BLaER1 treated with 17β-estradiol and CSF1 and Interleukin-3, amounts not matched to agents 10 nM and 100 nM (cell line): ENCODE data around the gene CDH19.
"Not testable (repeated sequence)": the region's sequence is repeated elsewhere in the genome, so short reads cannot be mapped to it uniquely, and the experiment has no call there.

Source experiments
- H3K27ac ChIP-seq, 11 experiments: shearing (Covaris generic); formaldehyde crosslinking; 2 replicates each; pipeline ENCODE4 v1.8.1; 2022
- H3K27me3 ChIP-seq, 11 experiments: shearing (Covaris generic); formaldehyde crosslinking; 2 replicates each; pipeline ENCODE4 v1.8.1; 2022
- H3K36me3 ChIP-seq, 11 experiments: shearing (Covaris generic); formaldehyde crosslinking; 2 replicates each; pipeline ENCODE4 v1.8.1; 2022
- H3K4me1 ChIP-seq, 10 experiments: shearing (Covaris generic); formaldehyde crosslinking; 2 replicates each; pipeline ENCODE4 v1.8.1; 2022
- H3K4me2 ChIP-seq, 11 experiments: shearing (Covaris generic); formaldehyde crosslinking; 2 replicates each; pipeline ENCODE4 v1.8.1; 2022
- H3K4me3 ChIP-seq, 10 experiments: shearing (Covaris generic); formaldehyde crosslinking; 2 replicates each; pipeline ENCODE4 v1.8.1; 2022
- H3K9ac ChIP-seq, 11 experiments: shearing (Covaris generic); formaldehyde crosslinking; 2 replicates each; pipeline ENCODE4 v1.8.1; 2022
- H3K9me3 ChIP-seq, 11 experiments: shearing (Covaris generic); formaldehyde crosslinking; replicated peaks in 1 of 11; 2 replicates each; pipeline ENCODE4 v1.8.1; 2022
- H4K20me1 ChIP-seq, 11 experiments: shearing (Covaris generic); formaldehyde crosslinking; 2 replicates each; pipeline ENCODE4 v1.8.1; 2022
- Cebpa-rat ChIP-seq, 11 experiments: shearing (Covaris generic); IDR thresholded peaks; 2 replicates each; pipeline ENCODE4 v1.8.1; 2022

Gene CDH19

DNA sequence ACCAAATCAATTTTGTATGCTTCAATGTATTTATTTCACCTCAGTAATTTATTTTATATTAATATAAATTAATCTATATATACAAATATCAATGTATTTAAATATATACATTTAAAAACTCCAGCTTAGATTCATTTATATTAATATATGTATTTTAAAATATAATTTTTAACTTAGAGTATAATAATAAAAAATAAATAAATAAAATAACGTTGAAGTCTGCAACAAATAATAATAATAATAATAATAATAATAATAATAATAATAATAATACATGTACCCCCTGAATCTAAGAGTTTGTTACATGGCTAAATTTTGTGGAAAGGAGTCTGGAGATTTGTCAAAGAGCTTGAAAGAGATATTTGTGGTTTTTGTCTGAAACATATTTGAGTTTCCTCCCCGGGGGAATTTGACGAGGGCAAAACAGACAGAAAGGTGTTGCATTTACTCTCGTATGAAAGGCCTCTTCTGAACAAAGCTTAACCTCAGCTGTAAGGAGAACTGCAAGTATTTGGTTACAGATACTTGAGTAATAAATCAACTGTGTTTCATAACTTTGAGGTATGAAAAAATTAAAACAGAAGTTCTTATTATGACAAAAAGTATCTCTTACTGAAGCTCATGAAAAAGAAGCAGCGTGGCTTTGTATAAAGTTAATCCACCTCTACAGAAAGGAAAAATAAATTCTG lies 93.4 kb downstream of the CDH19 start:
- Histone ChIP-seq H3K36me3 (no peaks in the 10 kb centered on the region), H3K27me3 (no peaks in the 10 kb centered on the region), H3K4me3 (no peak overlapping the region), H3K4me2 (peak overlapping the region in 4 of 11 experiments; percentile 3 to 60 (median 50); a peak in 7 of 22 replicates), H3K27ac (peak overlapping the region in 3 of 11 experiments; percentile 54 to 72 (median 65); a peak in 9 of 22 replicates), H3K9ac (no peak overlapping the region), H3K9me3 (no peaks in the 10 kb centered on the region), H3K4me1 (peaks cover 0 to 28% (median 8%) of the 10 kb centered on the region in 10 experiments; a peak in 11 of 20 replicates), H4K20me1 (no peaks in the 10 kb centered on the region)
- TF ChIP-seq Cebpa-rat (IDR thresholded peaks at IDR 0.05): no peak

DNA sequence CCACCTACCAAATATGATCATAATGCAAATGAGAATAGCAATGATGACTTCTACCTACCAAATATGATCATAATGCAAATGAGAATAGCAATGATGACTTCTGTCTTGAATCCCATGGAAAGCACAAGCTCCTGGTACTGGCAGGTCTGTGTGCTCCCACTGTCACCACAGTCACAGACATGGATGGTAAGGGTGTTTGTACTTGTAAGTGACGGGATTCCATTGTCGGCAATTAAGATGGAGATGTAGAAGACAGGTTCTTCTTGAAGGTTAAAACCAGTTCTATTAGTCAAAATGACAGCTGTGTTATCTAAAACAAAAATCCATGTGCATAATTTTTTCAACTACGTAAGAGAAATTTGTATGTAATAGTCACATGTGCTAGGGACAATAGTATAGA lies 95.0 kb downstream of the CDH19 start:
- no peak for TF ChIP-seq Cebpa-rat (IDR thresholded peaks at IDR 0.05)
- no peak overlapping the region for H3K9ac ChIP-seq
- peaks cover 0 to 28% (median 8%) of the 10 kb centered on the region in 10 experiments; a peak in 11 of 20 replicates for H3K4me1 ChIP-seq
- no peaks in the 10 kb centered on the region for H3K9me3 ChIP-seq
- no peak overlapping the region for H3K4me2 ChIP-seq
- no peaks in the 10 kb centered on the region for H4K20me1 ChIP-seq
- H3K27me3 ChIP-seq: no peaks in the 10 kb centered on the region
- H3K4me3 ChIP-seq: no peak overlapping the region
- no peaks in the 10 kb centered on the region for H3K36me3 ChIP-seq
- H3K27ac ChIP-seq: no peak overlapping the region

DNA sequence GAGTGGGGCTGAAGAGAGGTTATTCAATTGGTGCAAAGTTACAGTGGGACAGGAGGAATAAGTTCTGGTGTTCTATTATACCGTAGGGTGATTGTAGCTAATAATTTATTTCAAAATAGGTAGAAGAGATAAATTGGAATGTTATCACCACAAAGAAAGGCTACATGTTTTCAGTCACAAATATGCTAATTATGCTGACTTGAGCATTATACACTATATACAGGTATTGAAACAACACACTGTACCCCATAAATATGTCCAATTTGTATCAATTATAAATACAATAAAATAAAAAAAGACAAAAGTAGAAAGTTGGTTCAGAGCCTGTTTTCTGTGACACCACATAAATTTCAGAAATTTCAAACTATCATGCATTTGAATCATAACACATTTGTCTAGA lies 97.7 kb downstream of the CDH19 start:
- Histone ChIP-seq H3K4me2 (no peak overlapping the region), H3K36me3 (no peaks in the 10 kb centered on the region), H3K27me3 (no peaks in the 10 kb centered on the region), H3K9me3 (no peaks in the 10 kb centered on the region), H3K27ac (no peak overlapping the region), H4K20me1 (no peaks in the 10 kb centered on the region), H3K4me1 (peaks cover 0 to 7% (median 2%) of the 10 kb centered on the region in 10 experiments; a peak in 7 of 20 replicates), H3K4me3 (no peak overlapping the region), H3K9ac (no peak overlapping the region)
- TF ChIP-seq Cebpa-rat (IDR thresholded peaks at IDR 0.05): no peak

- TF ChIP-seq Cebpa-rat (IDR thresholded peaks at IDR 0.05): no peak
- no peaks in the 10 kb centered on the region for H3K27me3 ChIP-seq
- no peaks in the 10 kb centered on the region for H3K36me3 ChIP-seq
- no peaks in the 10 kb centered on the region for H3K4me1 ChIP-seq
- no peak overlapping the region for H3K4me3 ChIP-seq
- no peaks in the 10 kb centered on the region for H4K20me1 ChIP-seq
- no peaks in the 10 kb centered on the region for H3K9me3 ChIP-seq
- no peak overlapping the region for H3K9ac ChIP-seq
- no peak overlapping the region for H3K27ac ChIP-seq
- no peak overlapping the region for H3K4me2 ChIP-seq
Observed at GRCh38 chr18:66497351-66497750, 106.5 kb downstream of the CDH19 start.

DNA sequence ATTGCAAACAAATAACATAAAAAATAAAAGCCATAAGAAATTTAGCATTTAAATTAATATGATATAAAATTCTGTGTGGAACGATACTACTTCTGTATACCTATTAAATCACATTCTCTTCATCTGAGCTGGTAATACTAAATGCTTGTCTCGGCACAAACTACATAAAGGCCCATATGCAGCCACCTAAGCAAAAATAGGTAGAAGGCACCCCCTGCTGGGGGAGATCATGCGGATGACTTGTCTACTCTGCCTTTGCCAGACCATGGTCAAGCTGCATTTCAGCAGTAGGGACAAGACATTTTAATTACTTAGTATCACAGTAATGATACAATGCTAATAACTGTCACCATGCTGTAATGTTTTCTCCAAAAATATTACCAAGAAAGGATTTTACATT lies 108.0 kb downstream of the CDH19 start:
- no peak overlapping the region for H3K9ac ChIP-seq
- H3K4me3 ChIP-seq: no peak overlapping the region
- no peaks in the 10 kb centered on the region for H3K4me1 ChIP-seq
- no peaks in the 10 kb centered on the region for H4K20me1 ChIP-seq
- TF ChIP-seq Cebpa-rat (IDR thresholded peaks at IDR 0.05): no peak
- H3K27me3 ChIP-seq: no peaks in the 10 kb centered on the region
- H3K36me3 ChIP-seq: no peaks in the 10 kb centered on the region
- H3K27ac ChIP-seq: no peak overlapping the region
- H3K4me2 ChIP-seq: no peak overlapping the region
- no peaks in the 10 kb centered on the region for H3K9me3 ChIP-seq

DNA sequence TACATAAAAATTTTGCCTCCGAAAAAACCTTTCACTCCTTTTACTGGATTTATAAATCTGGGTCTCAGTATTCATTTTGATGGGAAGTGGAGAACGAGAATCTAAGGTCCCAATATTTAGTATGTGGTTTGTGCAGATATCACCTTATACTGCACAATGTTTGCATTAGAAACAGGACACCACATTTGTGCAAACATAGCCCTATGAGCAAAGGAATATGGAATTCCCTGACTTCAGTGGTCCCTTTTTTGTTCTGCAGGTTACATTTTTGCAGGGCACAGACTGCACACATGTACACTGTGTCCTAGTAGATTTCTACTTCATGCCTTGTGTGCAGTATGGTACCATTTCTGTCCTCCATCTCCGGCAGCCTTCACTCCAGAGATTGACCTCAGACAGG lies 130.0 kb downstream of the CDH19 start:
- H3K4me2 ChIP-seq: no peak overlapping the region
- H3K27me3 ChIP-seq: no peaks in the 10 kb centered on the region
- no peaks in the 10 kb centered on the region for H3K4me1 ChIP-seq
- H3K4me3 ChIP-seq: no peak overlapping the region
- no peak overlapping the region for H3K9ac ChIP-seq
- H3K9me3 ChIP-seq: no peaks in the 10 kb centered on the region
- no peak for TF ChIP-seq Cebpa-rat (IDR thresholded peaks at IDR 0.05)
- no peaks in the 10 kb centered on the region for H4K20me1 ChIP-seq
- no peak overlapping the region for H3K27ac ChIP-seq
- H3K36me3 ChIP-seq: no peaks in the 10 kb centered on the region

DNA sequence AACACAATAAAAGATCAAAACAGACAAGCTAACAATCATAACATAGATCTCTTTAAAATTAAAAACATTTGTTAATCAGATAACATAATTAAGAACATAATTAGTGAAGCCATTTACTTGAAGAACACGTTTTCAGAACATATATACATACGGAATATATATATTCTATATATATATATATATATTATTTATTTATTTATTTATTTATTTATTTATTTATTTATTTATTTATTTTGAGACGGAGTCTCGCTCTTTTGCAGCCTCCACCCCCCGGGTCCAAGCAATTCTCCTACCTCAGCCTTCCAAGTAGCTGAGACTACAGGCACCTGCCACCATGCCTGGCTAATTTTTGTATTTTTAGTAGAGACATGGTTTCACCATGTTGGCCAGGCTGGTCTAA lies 137.7 kb downstream of the CDH19 start:
- not testable (repeated sequence) for H3K9me3 ChIP-seq, H3K4me2 ChIP-seq, H3K27ac ChIP-seq, H3K36me3 ChIP-seq, H3K27me3 ChIP-seq, H3K9ac ChIP-seq, H3K4me1 ChIP-seq, H4K20me1 ChIP-seq, H3K4me3 ChIP-seq

DNA sequence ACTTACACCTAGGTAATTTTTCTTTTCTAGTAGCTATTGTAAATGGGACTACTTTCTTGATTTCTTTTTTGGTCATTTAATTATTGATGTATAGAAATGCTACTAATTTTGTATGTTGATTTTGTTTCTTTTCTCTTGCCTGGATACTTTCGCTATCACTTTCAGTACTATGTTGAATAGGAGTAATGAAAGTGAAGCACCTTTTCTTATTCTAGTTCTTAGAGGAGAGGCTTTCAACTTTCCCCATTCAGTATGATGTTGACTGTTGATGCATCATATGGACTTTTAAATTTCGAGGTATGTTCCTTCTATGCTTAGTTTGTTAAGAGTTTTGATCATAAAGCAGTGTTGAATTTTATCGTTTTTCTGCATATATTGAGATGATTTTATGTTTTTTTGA lies 142.5 kb downstream of the CDH19 start:
- Histone ChIP-seq H3K4me3 (no peak overlapping the region), H3K36me3 (no peaks in the 10 kb centered on the region), H3K27me3 (no peaks in the 10 kb centered on the region), H3K27ac (no peak overlapping the region), H3K9me3 (no peaks in the 10 kb centered on the region), H3K9ac (no peak overlapping the region), H3K4me1 (peaks cover 0 to 7% (median 0%) of the 10 kb centered on the region in 10 experiments; a peak in 2 of 20 replicates), H3K4me2 (no peak overlapping the region), H4K20me1 (no peaks in the 10 kb centered on the region)
- no peak for TF ChIP-seq Cebpa-rat (IDR thresholded peaks at IDR 0.05)

- no peak overlapping the region for H3K4me2 ChIP-seq
- H3K4me3 ChIP-seq: no peak overlapping the region
- no peaks in the 10 kb centered on the region for H3K27me3 ChIP-seq
- no peaks in the 10 kb centered on the region for H3K9me3 ChIP-seq
- no peak overlapping the region for H3K27ac ChIP-seq
- H3K9ac ChIP-seq: no peak overlapping the region
- no peak for TF ChIP-seq Cebpa-rat (IDR thresholded peaks at IDR 0.05)
- no peaks in the 10 kb centered on the region for H3K36me3 ChIP-seq
- H4K20me1 ChIP-seq: no peaks in the 10 kb centered on the region
- peaks cover 0 to 7% (median 0%) of the 10 kb centered on the region in 10 experiments; a peak in 2 of 20 replicates for H3K4me1 ChIP-seq
Observed at GRCh38 chr18:66457245-66457644, 146.6 kb downstream of the CDH19 start.
